Neural cell (in vitro differentiated cells): ENCODE measurements around the gene NXPE2. TPM values are rescaled to one million over a fixed set of nuclear protein-coding genes. Genes with fewer than 3 reads are reported as not detected.

Source experiments
- H2AFZ ChIP-seq: fragments of 200-600, 300-800 bp; sonication (generic), shearing (Covaris generic); 2 replicates; pipeline ENCODE4 v1.6.0; 2014; ENCODE audit warnings: low read depth, mild to moderate bottlenecking, antibody characterized with exemption, low read length, moderate library complexity
- H3F3A ChIP-seq: fragments of 200-600 bp; shearing (Covaris generic); 2 replicates; pipeline ENCODE4 v1.6.1; 2016; ENCODE audit warnings: mild to moderate bottlenecking, moderate library complexity, mixed read lengths, antibody characterized with exemption, low read length; ENCODE audit not compliant: insufficient read depth, poor library complexity, severe bottlenecking
- H3K27ac ChIP-seq: fragments of 200-600, 300-800 bp; sonication (generic), shearing (Covaris generic); 2 replicates; pipeline ENCODE4 v1.5.1; 2014; ENCODE audit warnings: mild to moderate bottlenecking, low read length, moderate library complexity
- H3K27me3 ChIP-seq: fragments of 300-800, 200-600 bp; sonication (generic), shearing (Covaris generic); 2 replicates; pipeline ENCODE4 v1.6.0; 2014; ENCODE audit warnings: mild to moderate bottlenecking, low read depth, low read length, moderate library complexity; ENCODE audit not compliant: insufficient read depth
- H3K36me3 ChIP-seq: fragments of 300-800, 200-600 bp; sonication (generic), shearing (Covaris generic); 2 replicates; pipeline ENCODE4 v1.5.1; 2014; ENCODE audit warnings: mild to moderate bottlenecking, antibody characterized with exemption, low read length, moderate library complexity; ENCODE audit not compliant: insufficient read depth
- H3K4me2 ChIP-seq: fragments of 300-800, 200-600 bp; sonication (generic), shearing (Covaris generic); 2 replicates; pipeline ENCODE4 v1.6.0; 2014; ENCODE audit warnings: mild to moderate bottlenecking, low read length
- H3K4me3 ChIP-seq: fragments of 300-800, 200-600 bp; sonication (generic), shearing (Covaris generic); 2 replicates; pipeline ENCODE4 v1.5.1; 2014; ENCODE audit warnings: mild to moderate bottlenecking, low read length, moderate library complexity
- H3K79me2 ChIP-seq: fragments of 200-600 bp; shearing (Covaris generic); replicated peaks from 2 replicates; pipeline ENCODE4 v1.6.0; 2014; ENCODE audit warnings: mild to moderate bottlenecking, low read length, moderate library complexity; ENCODE audit not compliant: insufficient read depth
- H3K9ac ChIP-seq: fragments of 300-800, 200-600 bp; sonication (generic), shearing (Covaris generic); 2 replicates; pipeline ENCODE4 v1.6.1; 2016; ENCODE audit warnings: mild to moderate bottlenecking, low read length, mixed read lengths
- H3K9me2 ChIP-seq: fragments of 200-600 bp; shearing (Covaris generic); 2 replicates; pipeline ENCODE4 v1.6.1; 2016; ENCODE audit warnings: mild to moderate bottlenecking, low read length, mixed read lengths; ENCODE audit not compliant: insufficient read depth
- H3K9me3 ChIP-seq: fragments of 200-600, 300-800 bp; sonication (generic), shearing (Covaris generic); 2 replicates; pipeline ENCODE4 v1.6.1; 2016; ENCODE audit warnings: mild to moderate bottlenecking, mixed run types, low read length, moderate library complexity, mixed read lengths
- H4K20me1 ChIP-seq: fragments of 200-600 bp; shearing (Covaris generic); 2 replicates; pipeline ENCODE4 v1.6.1; 2016; ENCODE audit warnings: mild to moderate bottlenecking, mixed run types; ENCODE audit not compliant: insufficient read depth
- EP300 ChIP-seq: fragments of 450-650 bp; conservative IDR thresholded peaks from 2 replicates; pipeline ENCODE4 v1.6.1; 2014; ENCODE audit warnings: antibody characterized with exemption, mild to moderate bottlenecking, moderate library complexity; ENCODE audit not compliant: poor library complexity, severe bottlenecking
- EZH2 ChIP-seq: fragments of 200-600, 300-800 bp; shearing (Covaris generic), sonication (generic); IDR thresholded peaks from 2 replicates; pipeline ENCODE4 v1.6.1; 2014; ENCODE audit warnings: antibody characterized with exemption, low read length, borderline replicate concordance, mild to moderate bottlenecking; ENCODE audit not compliant: insufficient read depth, poor library complexity, severe bottlenecking
- MXI1 ChIP-seq: fragments of 450-650 bp; conservative IDR thresholded peaks from 2 replicates; pipeline ENCODE4 v1.6.1; 2014; ENCODE audit warnings: antibody characterized with exemption, mild to moderate bottlenecking; ENCODE audit not compliant: poor library complexity, severe bottlenecking
- POLR2AphosphoS5 ChIP-seq: IDR thresholded peaks from 2 replicates; pipeline ENCODE4 v1.6.1; 2012
- RAD21 ChIP-seq: fragments of 450-650 bp; conservative IDR thresholded peaks from 2 replicates; pipeline ENCODE4 v1.6.1; 2014; ENCODE audit warnings: antibody characterized with exemption, mild to moderate bottlenecking, moderate library complexity
- SMC3 ChIP-seq: fragments of 450-650 bp; conservative IDR thresholded peaks from 2 replicates; pipeline ENCODE4 v1.6.1; 2014; ENCODE audit warnings: antibody characterized with exemption, mild to moderate bottlenecking, moderate library complexity; ENCODE audit not compliant: poor library complexity
- TAF1 ChIP-seq: IDR thresholded peaks from 2 replicates; pipeline ENCODE4 v1.6.1; 2012; ENCODE audit warnings: low read depth
- polyA plus RNA-seq: library from polyadenylated mRNA; depleted of rRNA; stranded (reverse); fragments of >200 nt; gene quantifications from 2 replicates; pipeline ENCODE4 v1.2.3, GENCODE V29; 2014
- TF ChIP-seq, protein P1 (sequence below): fragments of 450-650 bp; IDR thresholded peaks from 2 replicates; pipeline ENCODE4 v1.5.1; 2014; ENCODE audit warnings: antibody characterized with exemption, mild to moderate bottlenecking, moderate library complexity; ENCODE audit not compliant: poor library complexity, severe bottlenecking
- TF ChIP-seq, protein P2 (sequence below): IDR thresholded peaks from 2 replicates; pipeline ENCODE4 v1.6.1; 2012; ENCODE audit warnings: borderline replicate concordance

NXPE2 gene
- polyA plus RNA-seq, 1 donor from 2014 or later: not detected

DNA sequence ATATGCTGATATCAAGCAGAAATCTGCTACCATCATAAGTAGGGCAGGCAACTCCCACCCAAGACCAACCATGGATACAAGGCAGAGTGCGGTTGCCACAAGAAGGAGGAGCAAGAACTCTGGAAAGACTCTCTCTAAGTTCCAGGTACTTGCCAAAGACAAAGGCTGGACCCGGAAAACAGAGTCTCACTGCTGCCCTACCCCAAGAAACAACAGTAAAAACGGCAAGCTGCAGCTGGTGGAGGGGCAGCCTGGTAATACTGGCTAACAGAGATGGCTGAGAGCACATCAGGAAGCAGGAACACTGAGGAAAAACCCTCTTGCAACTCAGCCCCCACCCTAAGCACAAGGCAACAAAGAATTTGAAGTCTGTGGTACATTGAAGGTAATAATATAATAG, 27.7 kb upstream of the NXPE2 start:
- H3K27me3 ChIP-seq: no peaks in the 10 kb centered on the region

DNA sequence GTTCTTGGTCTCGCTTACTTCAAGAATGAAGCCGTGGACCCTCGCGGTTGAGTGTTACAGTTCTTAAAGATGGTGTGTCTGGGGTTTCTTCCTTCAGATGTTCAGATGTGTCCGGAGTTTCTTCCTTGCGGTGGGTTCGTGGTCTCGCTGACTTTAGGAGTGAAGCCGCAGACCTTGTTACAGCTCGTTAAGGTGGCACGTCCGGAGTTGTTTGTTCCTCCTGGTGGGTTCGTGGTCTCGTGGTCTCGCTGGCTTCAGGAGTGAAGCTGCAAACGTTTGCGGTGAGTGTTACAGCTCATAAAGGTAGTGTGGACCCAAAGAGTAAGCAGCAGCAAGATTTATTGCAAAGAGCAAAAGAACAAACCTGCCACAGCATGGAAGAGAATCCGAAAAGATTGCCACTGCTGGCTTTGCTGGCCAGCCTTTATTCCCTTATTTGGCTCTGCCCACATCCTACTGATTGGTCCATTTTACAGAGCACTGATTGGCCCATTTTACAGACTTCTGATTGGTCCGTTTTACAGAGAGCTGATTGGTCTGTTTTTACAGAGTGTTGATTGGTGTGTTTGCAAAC, 27.1 kb upstream of the NXPE2 start:
- Histone ChIP-seq H4K20me1 (no peaks in the 10 kb centered on the region), H3K79me2 (no peaks in the 10 kb centered on the region), H3K9me3 (no peaks in the 10 kb centered on the region), H2AFZ (no peak overlapping the region), H3K36me3 (no peaks in the 10 kb centered on the region), H3K27me3 (no peaks in the 10 kb centered on the region), H3K27ac (no peak overlapping the region), H3K4me3 (no peak overlapping the region), H3F3A (no peaks in the 10 kb centered on the region), H3K9ac (no peak overlapping the region), H3K4me2 (no peak overlapping the region), H3K9me2 (no peaks in the 10 kb centered on the region)
- TF ChIP-seq EP300 (no peak), TAF1 (no peak), MXI1 (no peak), POLR2AphosphoS5 (no peak)

More for the DNA sequence above, 27.7 kb upstream of the NXPE2 start:
- H3K79me2 ChIP-seq: no peaks in the 10 kb centered on the region
- no peaks in the 10 kb centered on the region for H3F3A ChIP-seq
- H3K4me2 ChIP-seq: no peak overlapping the region
- H2AFZ ChIP-seq: no peak overlapping the region
- no peak for TF ChIP-seq MXI1
- no peaks in the 10 kb centered on the region for H3K9me2 ChIP-seq
- H4K20me1 ChIP-seq: no peaks in the 10 kb centered on the region
- H3K4me3 ChIP-seq: no peak overlapping the region
- no peaks in the 10 kb centered on the region for H3K36me3 ChIP-seq
- H3K27ac ChIP-seq: no peak overlapping the region
- H3K9ac ChIP-seq: no peak overlapping the region
- no peaks in the 10 kb centered on the region for H3K9me3 ChIP-seq

DNA sequence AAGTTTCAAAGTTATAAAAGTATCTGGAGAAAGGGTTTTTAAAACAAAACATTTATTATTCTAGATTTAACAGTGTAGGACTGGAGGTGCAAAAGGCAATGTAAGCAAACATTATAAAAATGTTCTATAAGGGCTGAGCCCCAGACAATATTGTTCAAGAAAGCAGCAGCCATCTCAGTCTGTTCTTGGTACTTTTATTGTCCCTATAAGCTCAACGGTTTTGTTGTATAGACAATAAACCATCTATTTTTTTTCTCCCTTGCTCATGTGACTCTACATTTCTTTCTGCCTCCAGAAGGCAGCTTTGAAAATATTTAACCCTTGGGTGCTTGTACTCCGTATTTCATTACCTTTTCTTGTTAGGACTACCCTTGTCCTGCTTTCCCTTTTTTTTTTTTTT, 25.2 kb upstream of the NXPE2 start:
- H3K9me3 ChIP-seq: no peaks in the 10 kb centered on the region
- no peak overlapping the region for H3K4me2 ChIP-seq
- no peak overlapping the region for H3K9ac ChIP-seq
- H3K4me3 ChIP-seq: no peak overlapping the region
- H3K36me3 ChIP-seq: no peaks in the 10 kb centered on the region
- no peaks in the 10 kb centered on the region for H3K79me2 ChIP-seq
- no peaks in the 10 kb centered on the region for H3F3A ChIP-seq
- no peaks in the 10 kb centered on the region for H4K20me1 ChIP-seq
- TF ChIP-seq EZH2 (no peak), RAD21 (no peak), TAF1 (no peak), SMC3 (no peak), POLR2AphosphoS5 (no peak), EP300 (no peak), MXI1 (no peak)
- TF ChIP-seq, protein P1, sequence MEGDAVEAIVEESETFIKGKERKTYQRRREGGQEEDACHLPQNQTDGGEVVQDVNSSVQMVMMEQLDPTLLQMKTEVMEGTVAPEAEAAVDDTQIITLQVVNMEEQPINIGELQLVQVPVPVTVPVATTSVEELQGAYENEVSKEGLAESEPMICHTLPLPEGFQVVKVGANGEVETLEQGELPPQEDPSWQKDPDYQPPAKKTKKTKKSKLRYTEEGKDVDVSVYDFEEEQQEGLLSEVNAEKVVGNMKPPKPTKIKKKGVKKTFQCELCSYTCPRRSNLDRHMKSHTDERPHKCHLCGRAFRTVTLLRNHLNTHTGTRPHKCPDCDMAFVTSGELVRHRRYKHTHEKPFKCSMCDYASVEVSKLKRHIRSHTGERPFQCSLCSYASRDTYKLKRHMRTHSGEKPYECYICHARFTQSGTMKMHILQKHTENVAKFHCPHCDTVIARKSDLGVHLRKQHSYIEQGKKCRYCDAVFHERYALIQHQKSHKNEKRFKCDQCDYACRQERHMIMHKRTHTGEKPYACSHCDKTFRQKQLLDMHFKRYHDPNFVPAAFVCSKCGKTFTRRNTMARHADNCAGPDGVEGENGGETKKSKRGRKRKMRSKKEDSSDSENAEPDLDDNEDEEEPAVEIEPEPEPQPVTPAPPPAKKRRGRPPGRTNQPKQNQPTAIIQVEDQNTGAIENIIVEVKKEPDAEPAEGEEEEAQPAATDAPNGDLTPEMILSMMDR: no peak
- TF ChIP-seq, protein P2, sequence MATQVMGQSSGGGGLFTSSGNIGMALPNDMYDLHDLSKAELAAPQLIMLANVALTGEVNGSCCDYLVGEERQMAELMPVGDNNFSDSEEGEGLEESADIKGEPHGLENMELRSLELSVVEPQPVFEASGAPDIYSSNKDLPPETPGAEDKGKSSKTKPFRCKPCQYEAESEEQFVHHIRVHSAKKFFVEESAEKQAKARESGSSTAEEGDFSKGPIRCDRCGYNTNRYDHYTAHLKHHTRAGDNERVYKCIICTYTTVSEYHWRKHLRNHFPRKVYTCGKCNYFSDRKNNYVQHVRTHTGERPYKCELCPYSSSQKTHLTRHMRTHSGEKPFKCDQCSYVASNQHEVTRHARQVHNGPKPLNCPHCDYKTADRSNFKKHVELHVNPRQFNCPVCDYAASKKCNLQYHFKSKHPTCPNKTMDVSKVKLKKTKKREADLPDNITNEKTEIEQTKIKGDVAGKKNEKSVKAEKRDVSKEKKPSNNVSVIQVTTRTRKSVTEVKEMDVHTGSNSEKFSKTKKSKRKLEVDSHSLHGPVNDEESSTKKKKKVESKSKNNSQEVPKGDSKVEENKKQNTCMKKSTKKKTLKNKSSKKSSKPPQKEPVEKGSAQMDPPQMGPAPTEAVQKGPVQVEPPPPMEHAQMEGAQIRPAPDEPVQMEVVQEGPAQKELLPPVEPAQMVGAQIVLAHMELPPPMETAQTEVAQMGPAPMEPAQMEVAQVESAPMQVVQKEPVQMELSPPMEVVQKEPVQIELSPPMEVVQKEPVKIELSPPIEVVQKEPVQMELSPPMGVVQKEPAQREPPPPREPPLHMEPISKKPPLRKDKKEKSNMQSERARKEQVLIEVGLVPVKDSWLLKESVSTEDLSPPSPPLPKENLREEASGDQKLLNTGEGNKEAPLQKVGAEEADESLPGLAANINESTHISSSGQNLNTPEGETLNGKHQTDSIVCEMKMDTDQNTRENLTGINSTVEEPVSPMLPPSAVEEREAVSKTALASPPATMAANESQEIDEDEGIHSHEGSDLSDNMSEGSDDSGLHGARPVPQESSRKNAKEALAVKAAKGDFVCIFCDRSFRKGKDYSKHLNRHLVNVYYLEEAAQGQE: no peak
- no peak overlapping the region for H3K27ac ChIP-seq
- H3K27me3 ChIP-seq: no peaks in the 10 kb centered on the region
- no peaks in the 10 kb centered on the region for H3K9me2 ChIP-seq
- no peak overlapping the region for H2AFZ ChIP-seq
